ENCODE results near the gene C10orf95. TPM values are rescaled to one million over a fixed set of nuclear protein-coding genes. Genes with fewer than 3 reads are reported as not detected.
A peak's percentile ranks its signal among the peaks of the same experiment; 100 is the strongest.
"Not testable (repeated sequence)": the region's sequence is repeated elsewhere in the genome, so short reads cannot be mapped to it uniquely, and the experiment has no call there.

The C10orf95 gene
- total and polyA plus RNA-seq, 2 of the 13 experiments (the other 11 are each of a cell fraction or from before 2014, with no cell fraction given), result 0.05 to 0.07 TPM

DNA sequence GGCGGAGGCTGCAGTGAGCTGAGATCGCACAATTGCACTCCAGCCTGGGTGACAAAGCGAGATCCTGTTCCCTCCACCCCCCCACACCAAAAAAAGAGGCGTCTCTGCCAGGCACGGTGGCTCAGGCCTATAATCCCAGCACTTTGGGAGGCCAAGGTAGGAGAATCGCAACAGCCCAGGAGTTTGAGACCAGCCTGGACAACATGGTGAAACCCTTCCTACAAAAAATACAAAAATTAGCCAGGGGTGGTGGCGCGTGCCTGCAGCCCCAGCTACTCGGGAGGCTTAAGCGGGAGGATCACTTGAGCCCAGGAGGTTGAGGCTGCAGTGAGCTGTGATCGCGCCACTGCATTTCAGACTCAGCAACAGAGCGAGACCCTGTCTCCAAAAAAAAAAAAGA is 49.3 kb upstream of the C10orf95 start:
- BruUV-seq (replicated peaks); H3K27me3 ChIP-seq (ENCODE audit: control insufficient read depth in 1 of 2, insufficient read depth in 2 of 2, low read length in 2 of 2); DNase-seq (ENCODE audit: low spot score); FAIRE-seq; ATAC-seq; CTCF ChIA-PET (ENCODE audit: low intra/inter-chr PET ratio, low total read pairs); H2AFZ ChIP-seq (ENCODE audit: low read length); H4K20me1 ChIP-seq (ENCODE audit: insufficient read depth, low read length); H3K36me3 ChIP-seq (replicated peaks in 1 of 2; ENCODE audit: control insufficient read depth in 1 of 2, insufficient read depth in 2 of 2, low read length in 2 of 2); H3K9me3 ChIP-seq (ENCODE audit: low read length): not testable (repeated sequence)
- Histone ChIP-seq H3K4me3 (replicated peaks in 1 of 3; ENCODE audit: insufficient read depth in 1 of 3, low read depth in 2 of 3, low read length in 3 of 3) (peak overlapping the region in 1 of 3 experiments; percentile 95; a peak in 1 of 6 replicates), H3K79me2 (ENCODE audit: insufficient read depth, low read length) (peaks cover 68% of the 10 kb centered on the region), H3K27ac (ENCODE audit: extremely low read length, insufficient read depth, low read length) (peak overlapping the region; percentile 74), H3K9ac (ENCODE audit: insufficient read depth, low read depth, low read length) (peak overlapping the region; percentile 69; the same call in 1 of the 2 replicates), H3K4me1 (ENCODE audit: insufficient read depth, low read length) (peaks cover 41% of the 10 kb centered on the region), H3K4me2 (ENCODE audit: low read depth, low read length) (peak overlapping the region; percentile 92)
- in situ Hi-C loops (cut with HindIII; ENCODE audit: extremely low pct_ligation_motif_present, low pct_unique_long_range_greater_than_20kb), result loop anchor here (5.0 kb wide), 1 partner anchor 82 kb away; no protein-coding TSS in a partner anchor
- POLR2A ChIA-PET, result interaction anchor here (1.1 to 1.4 kb wide), 2 partner anchors 50 to 141 kb away, joined by 3 to 5 read pairs; partner anchors contain the start of gene C10orf95
- TF ChIP-seq ZNF460 (CRISPR knock-in tag; IDR thresholded peaks at IDR 0.05; ENCODE audit: borderline replicate concordance) (peak; percentile 60; the same call in 1 of the 2 replicates), ZNF687 (CRISPR knock-in tag; IDR thresholded peaks at IDR 0.05) (0 out of 2 replicates have a peak, but pooled peaks have one; percentile 17)
- WGBS (ENCODE audit: low lambda C conversion rate), result 89% methylated on average over 11 of the region's 13 CpGs
- intact Hi-C loops (cut with micrococcal nuclease; ENCODE audit: unreplicated experiment), result loop anchor here (5.0 to 10.0 kb wide), 3 partner anchors 147 to 686 kb away; partner anchors contain the start of gene OGA

DNA sequence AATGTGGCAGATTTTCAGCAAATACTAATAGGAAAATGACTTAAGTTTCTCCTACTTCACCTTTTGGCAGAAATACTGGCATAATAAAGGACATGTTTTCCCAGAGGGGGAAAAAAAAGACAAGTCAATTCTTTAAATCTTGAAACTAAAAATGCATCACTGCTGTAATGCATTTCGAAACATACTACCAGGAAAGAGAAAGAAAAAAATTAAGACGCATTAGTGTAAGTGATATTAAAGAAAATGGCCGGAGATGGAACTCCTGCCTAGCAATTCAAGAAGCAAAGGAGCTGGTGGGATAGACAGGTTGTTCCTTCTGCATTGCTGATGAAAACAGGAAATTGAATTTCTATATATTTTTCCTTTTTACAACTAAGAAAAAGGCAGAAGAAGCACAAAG is 48.0 kb upstream of the C10orf95 start:
- CTCF ChIA-PET (ENCODE audit: low intra/inter-chr PET ratio, low total read pairs), result no interaction called here
- no peaks in the 10 kb centered on the region; a peak in 1 of 5 replicates for H3K27me3 ChIP-seq (ENCODE audit: control insufficient read depth in 1 of 2, insufficient read depth in 2 of 2, low read length in 2 of 2)
- TF ChIP-seq HNRNPL (IDR thresholded peaks at IDR 0.05; ENCODE audit: low read depth, low read length) (no peak), ZNF713 (CRISPR knock-in tag; IDR thresholded peaks at IDR 0.05) (no peak), ZNF33A (CRISPR knock-in tag; IDR thresholded peaks at IDR 0.05; ENCODE audit: borderline replicate concordance) (no peak), PITX1 (CRISPR knock-in tag; IDR thresholded peaks at IDR 0.05) (no peak), SRF (IDR thresholded peaks at IDR 0.05; ENCODE audit: low read depth, low read length) (no peak), ZMYM2 (CRISPR knock-in tag; IDR thresholded peaks at IDR 0.05) (no peak), ZNF264 (CRISPR knock-in tag; IDR thresholded peaks at IDR 0.05) (no peak)
- TF ChIP-seq, protein P1, sequence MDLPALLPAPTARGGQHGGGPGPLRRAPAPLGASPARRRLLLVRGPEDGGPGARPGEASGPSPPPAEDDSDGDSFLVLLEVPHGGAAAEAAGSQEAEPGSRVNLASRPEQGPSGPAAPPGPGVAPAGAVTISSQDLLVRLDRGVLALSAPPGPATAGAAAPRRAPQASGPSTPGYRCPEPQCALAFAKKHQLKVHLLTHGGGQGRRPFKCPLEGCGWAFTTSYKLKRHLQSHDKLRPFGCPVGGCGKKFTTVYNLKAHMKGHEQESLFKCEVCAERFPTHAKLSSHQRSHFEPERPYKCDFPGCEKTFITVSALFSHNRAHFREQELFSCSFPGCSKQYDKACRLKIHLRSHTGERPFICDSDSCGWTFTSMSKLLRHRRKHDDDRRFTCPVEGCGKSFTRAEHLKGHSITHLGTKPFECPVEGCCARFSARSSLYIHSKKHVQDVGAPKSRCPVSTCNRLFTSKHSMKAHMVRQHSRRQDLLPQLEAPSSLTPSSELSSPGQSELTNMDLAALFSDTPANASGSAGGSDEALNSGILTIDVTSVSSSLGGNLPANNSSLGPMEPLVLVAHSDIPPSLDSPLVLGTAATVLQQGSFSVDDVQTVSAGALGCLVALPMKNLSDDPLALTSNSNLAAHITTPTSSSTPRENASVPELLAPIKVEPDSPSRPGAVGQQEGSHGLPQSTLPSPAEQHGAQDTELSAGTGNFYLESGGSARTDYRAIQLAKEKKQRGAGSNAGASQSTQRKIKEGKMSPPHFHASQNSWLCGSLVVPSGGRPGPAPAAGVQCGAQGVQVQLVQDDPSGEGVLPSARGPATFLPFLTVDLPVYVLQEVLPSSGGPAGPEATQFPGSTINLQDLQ (CRISPR knock-in tag; IDR thresholded peaks at IDR 0.05), result no peak

More for the DNA sequence above, 48.0 kb upstream of the C10orf95 start:
- Histone ChIP-seq H3K4me3 (replicated peaks in 1 of 3; ENCODE audit: insufficient read depth in 1 of 3, low read depth in 2 of 3, low read length in 3 of 3) (no peak overlapping the region), H2AFZ (ENCODE audit: low read length) (no peak overlapping the region), H4K20me1 (ENCODE audit: insufficient read depth, low read length) (no peaks in the 10 kb centered on the region; the same call in 1 of the 2 replicates), H3K4me1 (ENCODE audit: insufficient read depth, low read length) (peaks cover 31% of the 10 kb centered on the region), H3K27ac (ENCODE audit: extremely low read length, insufficient read depth, low read length) (no peak overlapping the region), H3K9me3 (ENCODE audit: low read length) (no peaks in the 10 kb centered on the region), H3K36me3 (replicated peaks in 1 of 2; ENCODE audit: control insufficient read depth in 1 of 2, insufficient read depth in 2 of 2, low read length in 2 of 2) (peaks cover 0 to 2% of the 10 kb centered on the region in 2 experiments; a peak in 1 of 5 replicates), H3K79me2 (ENCODE audit: insufficient read depth, low read length) (peaks cover 63% of the 10 kb centered on the region), H3K9ac (ENCODE audit: insufficient read depth, low read depth, low read length) (no peak overlapping the region), H3K4me2 (ENCODE audit: low read depth, low read length) (no peak overlapping the region)
- POLR2A ChIA-PET, result no interaction called here
- ATAC-seq (no peak), FAIRE-seq (no peak), DNase-seq (ENCODE audit: low spot score) (no peak)
- WGBS (ENCODE audit: low lambda C conversion rate), result 96% methylated on average over 3 of the region's 3 CpGs
- no TSS peak for BruUV-seq (replicated peaks)
- intact Hi-C loops (cut with micrococcal nuclease; ENCODE audit: unreplicated experiment) (no loop called here), in situ Hi-C loops (cut with HindIII; ENCODE audit: extremely low pct_ligation_motif_present, low pct_unique_long_range_greater_than_20kb) (no loop called here)
